Pancreas (tissue), 10 donors: ENCODE measurements around the gene KDM4C. TPM values are rescaled to one million over a fixed set of nuclear protein-coding genes. Genes with fewer than 3 reads are reported as not detected.
A peak's percentile ranks its signal among the peaks of the same experiment; 100 is the strongest.
"Not testable (repeated sequence)": the region's sequence is repeated elsewhere in the genome, so short reads cannot be mapped to it uniquely, and the experiment has no call there.

Experiments
- ATAC-seq, 4 donors: fragments of 200-7000 bp; cut with Tn5 transposase; one replicate each; pipeline versions ENCODE4 v1.8.0 to v1.9.1; 2020; ENCODE audit warnings: mild to moderate bottlenecking in 4 of 4, moderate library complexity in 4 of 4
- DNase-seq, 6 donors: peaks; one replicate each; pipeline ENCODE4 v3.0.0-alpha.2; 2020
- FAIRE-seq: peaks from 2 replicates; lab custom pipeline; 2012; peaks lifted over from hg19 to GRCh38; lab: Jason Lieb, UNC
- H3K27ac ChIP-seq, 4 donors: fragments of 200-600 bp; sonication (generic); 1 replicate in 3 of 4; 2 replicates in 1 of 4; pipeline versions ENCODE4 v1.5.0 to v1.8.0; 2020
- H3K27me3 ChIP-seq, 4 donors: fragments of 200-600 bp; one replicate each; pipeline ENCODE4 v1.8.0; 2021
- H3K36me3 ChIP-seq, 3 donors: fragments of 200-600 bp; sonication (generic) in 1 of 3; one replicate each; pipeline versions ENCODE4 v1.5.0 to v1.8.0; 2020 to 2021
- H3K4me1 ChIP-seq, 3 donors: fragments of 200-600 bp; one replicate each; pipeline ENCODE4 v1.8.0; 2021
- H3K4me3 ChIP-seq, 4 donors: fragments of 200-600 bp; sonication (generic) in 2 of 4; one replicate each; pipeline versions ENCODE4 v1.5.0 to v1.8.0; 2020 to 2021
- H3K9me3 ChIP-seq, 4 donors: fragments of 200-600 bp; one replicate each; pipeline ENCODE4 v1.8.0; 2021
- CTCF ChIP-seq, 4 donors: fragments of 200-600 bp; sonication (generic) in 3 of 4; IDR thresholded peaks; one replicate each; pipeline versions ENCODE4 v1.5.0 to v1.8.0; 2021; ENCODE audit warnings: antibody characterized with exemption in 4 of 4
- WGBS, 2 donors: extraction: QIAGEN DNeasy Blood & Tissue Kit; methylation state at CpG; one replicate each; pipeline ENCODE4 v1.1.7; 2013; 5-methylcytosine and 5-hydroxymethylcytosine counted together
- intact Hi-C, 3 donors: fragments of 100-400 bp; cut with DNase I; formaldehyde crosslinking; loops; one replicate each; pipeline versions ENCODE4 v1.11.1 to v1.14.2; 2022
- polyA plus RNA-seq, 2 donors: library from polyadenylated mRNA; stranded (reverse); fragments of 200-250 nt; gene quantifications; one replicate each; pipeline ENCODE4 v1.2.3, GENCODE V29; 2013
- total RNA-seq, 6 donors: library from RNA; stranded (reverse); fragmentation: NEBNext Ultra II Directional in 4 of 6; extraction: Animal tissue kit (Norgen Biotek cat#: 25700) in 4 of 6; gene quantifications; one replicate each; pipeline versions ENCODE4 v1.2.1 to v1.2.4, GENCODE V29; 2021 to 2023
- donor health status: healthy with polysubstance abuse.
- donor health status: DM: no; HTN: no; CAD: no; lungs with moderate emphysema.
- donor health status: DM: no; HTN: no; CAD: no.
- donor health status: control.
- donor health status: control.
- donor health status: Bipolar disorder and iron deficiency.
- donor health status: DM: yes; HTN: yes; CAD: no.
- donor health status: DM: no; HTN: no; CAD: no.
- donor health status: DM: no; HTN: no; CAD: no.
- donor health status: DM: yes; HTN: yes; CAD: no.

KDM4C gene
- total and polyA plus RNA-seq, 8 donors, result 10.5 to 30.8 (median 19.7) TPM

GRCh38 chr9:7008411-7008810 is 250.6 kb downstream of the KDM4C start:
- Histone ChIP-seq H3K36me3 (peaks cover 0 to 16% (median 13%) of the 10 kb centered on the region in 3 donors), H3K27me3 (no peaks in the 10 kb centered on the region), H3K27ac (no peak overlapping the region), H3K4me1 (no peaks in the 10 kb centered on the region), H3K4me3 (no peak overlapping the region), H3K9me3 (no peaks in the 10 kb centered on the region)
- ATAC-seq (no peak), FAIRE-seq (no peak), DNase-seq (peak in 1 of 6 donors; percentile 49)
- TF ChIP-seq CTCF (IDR thresholded peaks at IDR 0.05), result no peak
- intact Hi-C loops, result no loop called here
- 46 to 50% methylated on average over 2 of the region's 2 CpGs for WGBS, 2 donors

GRCh38 chr9:7009065-7009464 is 251.3 kb downstream of the KDM4C start:
- DNase-seq, result no peak
- peaks cover 0 to 16% (median 13%) of the 10 kb centered on the region in 3 donors for H3K36me3 ChIP-seq
- no peaks in the 10 kb centered on the region for H3K4me1 ChIP-seq
- no peak overlapping the region for H3K4me3 ChIP-seq
- 98 to 100% methylated on average over 1 of the region's 1 CpG for WGBS, 2 donors
- intact Hi-C loops, result no loop called here
- H3K27me3 ChIP-seq, result no peaks in the 10 kb centered on the region
- no peak overlapping the region for H3K27ac ChIP-seq
- no peak for FAIRE-seq
- ATAC-seq, result no peak
- no peaks in the 10 kb centered on the region for H3K9me3 ChIP-seq
- TF ChIP-seq CTCF (IDR thresholded peaks at IDR 0.05), result no peak

GRCh38 chr9:7011395-7012067 is 253.8 kb downstream of the KDM4C start:
- H3K36me3 ChIP-seq, result peaks cover 0 to 16% (median 13%) of the 10 kb centered on the region in 3 donors
- H3K27me3 ChIP-seq, result no peaks in the 10 kb centered on the region
- H3K4me3 ChIP-seq, result no peak overlapping the region
- no peak for DNase-seq
- intact Hi-C loops, result no loop called here
- ATAC-seq, result no peak
- 87 to 88% methylated on average over 8 of the region's 8 CpGs for WGBS, 2 donors
- no peak for TF ChIP-seq CTCF (IDR thresholded peaks at IDR 0.05)
- no peaks in the 10 kb centered on the region for H3K4me1 ChIP-seq
- H3K9me3 ChIP-seq, result no peaks in the 10 kb centered on the region
- no peak overlapping the region for H3K27ac ChIP-seq
- no peak for FAIRE-seq

GRCh38 chr9:7027996-7028395 is 270.2 kb downstream of the KDM4C start:
- intact Hi-C loops, result no loop called here
- Histone ChIP-seq H3K9me3 (no peaks in the 10 kb centered on the region), H3K36me3 (no peaks in the 10 kb centered on the region), H3K4me1 (no peaks in the 10 kb centered on the region), H3K27me3 (no peaks in the 10 kb centered on the region), H3K27ac (no peak overlapping the region), H3K4me3 (no peak overlapping the region)
- WGBS, 2 donors, result 96 to 97% methylated on average over 4 of the region's 4 CpGs
- no peak for ATAC-seq
- TF ChIP-seq CTCF (IDR thresholded peaks at IDR 0.05), result no peak
- no peak for FAIRE-seq
- DNase-seq, result no peak

- FAIRE-seq, result no peak
- Histone ChIP-seq H3K27ac (no peak overlapping the region), H3K4me1 (no peaks in the 10 kb centered on the region), H3K4me3 (no peak overlapping the region), H3K27me3 (no peaks in the 10 kb centered on the region), H3K36me3 (no peaks in the 10 kb centered on the region), H3K9me3 (no peaks in the 10 kb centered on the region)
- intact Hi-C loops, result no loop called here
- 92 to 94% methylated on average over 10 of the region's 10 CpGs for WGBS, 2 donors
- no peak for DNase-seq
- TF ChIP-seq CTCF (IDR thresholded peaks at IDR 0.05), result no peak
- no peak for ATAC-seq
Measured at GRCh38 chr9:7028591-7028990, 270.8 kb downstream of the KDM4C start.

GRCh38 chr9:7030943-7031342 is 273.2 kb downstream of the KDM4C start:
- H3K4me1 ChIP-seq, FAIRE-seq, H3K4me3 ChIP-seq, H3K27me3 ChIP-seq, ATAC-seq, H3K27ac ChIP-seq, DNase-seq, H3K36me3 ChIP-seq, H3K9me3 ChIP-seq, intact Hi-C loops: not testable (repeated sequence)
